ENCODE results near the gene GPR101.

The GPR101 gene, protein sequence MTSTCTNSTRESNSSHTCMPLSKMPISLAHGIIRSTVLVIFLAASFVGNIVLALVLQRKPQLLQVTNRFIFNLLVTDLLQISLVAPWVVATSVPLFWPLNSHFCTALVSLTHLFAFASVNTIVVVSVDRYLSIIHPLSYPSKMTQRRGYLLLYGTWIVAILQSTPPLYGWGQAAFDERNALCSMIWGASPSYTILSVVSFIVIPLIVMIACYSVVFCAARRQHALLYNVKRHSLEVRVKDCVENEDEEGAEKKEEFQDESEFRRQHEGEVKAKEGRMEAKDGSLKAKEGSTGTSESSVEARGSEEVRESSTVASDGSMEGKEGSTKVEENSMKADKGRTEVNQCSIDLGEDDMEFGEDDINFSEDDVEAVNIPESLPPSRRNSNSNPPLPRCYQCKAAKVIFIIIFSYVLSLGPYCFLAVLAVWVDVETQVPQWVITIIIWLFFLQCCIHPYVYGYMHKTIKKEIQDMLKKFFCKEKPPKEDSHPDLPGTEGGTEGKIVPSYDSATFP

DNA sequence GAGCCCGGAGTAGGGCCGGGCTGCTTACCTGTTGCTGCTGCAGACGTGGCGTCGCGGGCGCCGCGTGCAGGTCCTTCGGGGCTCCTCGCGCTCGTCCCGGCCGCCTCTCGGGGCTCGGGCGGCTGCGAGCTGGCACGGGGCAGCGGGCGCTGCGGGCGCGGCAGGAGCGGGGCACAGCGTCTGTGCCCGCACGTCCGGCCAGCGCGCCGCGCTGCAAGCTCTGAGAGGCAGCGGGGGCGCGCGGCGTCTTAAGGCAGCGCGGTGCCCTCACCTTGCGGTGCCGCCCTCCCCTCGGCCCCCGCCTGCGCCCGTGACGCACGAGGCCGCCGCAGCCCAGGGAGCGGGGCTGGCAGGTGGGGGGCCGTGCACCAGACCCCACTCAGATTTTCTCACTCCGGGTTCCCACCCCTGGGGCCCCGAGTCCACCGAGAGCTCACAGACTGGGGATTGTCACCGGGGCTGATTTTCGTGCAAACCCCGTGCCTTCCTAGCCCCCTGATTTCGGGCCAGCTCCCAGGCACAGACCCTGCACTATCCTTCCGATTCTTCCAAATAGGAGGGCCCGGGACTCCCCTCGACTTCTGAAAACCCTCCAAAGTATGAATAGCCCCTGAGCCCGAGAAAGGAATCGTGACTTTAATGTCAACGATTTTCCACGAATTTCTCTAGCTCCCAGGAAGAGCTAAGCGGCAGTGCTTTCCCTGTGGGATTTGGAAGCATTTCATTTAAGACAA lies at the start of gene GPR101:
TSS of gene GPR101 (minus strand) at position 222 of the 734 bp plus-strand sequence. CDS start 2,321 bp downstream, outside the sequence.
- no peak for DNase-seq

DNA sequence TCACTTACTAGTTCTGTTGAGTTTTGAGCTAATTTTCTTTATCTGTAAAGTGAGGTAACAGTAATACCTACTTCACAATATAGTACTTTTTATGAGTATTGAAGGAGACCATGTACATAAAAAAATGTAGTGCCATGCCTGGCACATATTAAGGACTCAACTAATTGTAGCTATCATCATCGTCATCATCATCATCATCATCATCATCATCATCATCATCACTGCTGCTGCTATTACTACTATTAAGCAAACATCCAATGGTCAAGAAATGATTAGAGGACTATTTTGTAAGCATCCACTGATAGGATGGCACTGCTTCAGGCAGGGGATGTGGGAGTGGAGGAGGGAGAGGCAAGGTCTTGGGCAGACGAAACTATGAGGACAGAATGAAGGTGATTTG lies 47.4 kb upstream of the GPR101 start:
- DNase-seq, result no peak

DNA sequence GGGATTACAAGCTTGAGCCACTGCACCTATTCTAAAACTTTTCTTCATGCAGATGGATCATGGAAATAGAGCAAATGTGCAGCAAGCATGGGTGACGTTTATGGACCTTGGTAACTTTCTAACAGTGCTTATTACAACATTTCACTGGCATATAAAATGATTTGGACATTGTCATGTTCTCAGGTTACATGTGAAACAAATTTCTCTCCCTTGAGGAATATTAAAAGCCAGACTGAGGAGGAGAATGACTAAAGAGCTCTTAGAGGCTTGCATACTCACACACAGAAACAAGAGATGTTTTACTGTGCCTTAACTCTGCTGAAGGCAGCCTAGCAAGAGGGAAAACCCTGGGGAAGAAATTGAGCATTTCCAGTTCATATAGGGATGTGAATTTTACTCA lies 38.6 kb upstream of the GPR101 start:
- no peak for DNase-seq

DNA sequence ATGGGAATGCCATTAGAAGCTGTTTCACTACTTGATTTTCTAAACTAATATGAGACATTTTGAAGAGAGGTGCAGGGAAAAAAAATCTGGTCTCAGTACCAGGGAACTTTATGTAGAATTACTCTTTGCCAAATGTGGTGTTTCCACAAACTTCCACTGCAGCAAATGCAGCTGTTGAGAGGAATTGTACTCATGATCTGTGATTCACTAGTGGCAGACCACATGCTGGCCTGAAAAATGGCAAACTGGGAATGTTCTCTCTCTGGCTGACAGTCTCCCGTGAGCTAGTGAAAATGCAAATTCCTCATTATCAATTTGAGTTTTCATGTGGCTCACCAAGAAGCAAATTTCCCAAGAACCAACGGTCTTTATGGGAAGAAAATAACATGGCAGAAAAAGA lies 37.8 kb upstream of the GPR101 start:
- DNase-seq, result no peak

DNA sequence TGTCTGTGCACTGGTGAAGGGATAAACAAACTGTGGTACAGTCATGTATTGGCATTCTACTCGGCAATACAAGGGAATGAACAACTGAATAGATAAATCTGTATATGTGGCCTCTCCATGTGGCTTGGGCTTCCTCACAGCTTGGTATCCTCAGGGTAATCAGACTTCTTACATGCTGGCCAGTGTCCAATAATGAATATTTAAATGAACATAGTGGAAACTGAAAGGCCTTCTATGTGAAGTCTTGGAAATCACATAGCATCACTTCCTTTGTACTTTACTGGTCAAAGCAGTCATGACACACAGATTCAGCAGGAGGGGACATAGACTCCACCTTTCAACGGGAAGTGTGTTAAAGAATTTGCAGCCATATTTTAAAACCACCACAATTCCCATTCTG lies 33.4 kb upstream of the GPR101 start:
- DNase-seq, result no peak

DNA sequence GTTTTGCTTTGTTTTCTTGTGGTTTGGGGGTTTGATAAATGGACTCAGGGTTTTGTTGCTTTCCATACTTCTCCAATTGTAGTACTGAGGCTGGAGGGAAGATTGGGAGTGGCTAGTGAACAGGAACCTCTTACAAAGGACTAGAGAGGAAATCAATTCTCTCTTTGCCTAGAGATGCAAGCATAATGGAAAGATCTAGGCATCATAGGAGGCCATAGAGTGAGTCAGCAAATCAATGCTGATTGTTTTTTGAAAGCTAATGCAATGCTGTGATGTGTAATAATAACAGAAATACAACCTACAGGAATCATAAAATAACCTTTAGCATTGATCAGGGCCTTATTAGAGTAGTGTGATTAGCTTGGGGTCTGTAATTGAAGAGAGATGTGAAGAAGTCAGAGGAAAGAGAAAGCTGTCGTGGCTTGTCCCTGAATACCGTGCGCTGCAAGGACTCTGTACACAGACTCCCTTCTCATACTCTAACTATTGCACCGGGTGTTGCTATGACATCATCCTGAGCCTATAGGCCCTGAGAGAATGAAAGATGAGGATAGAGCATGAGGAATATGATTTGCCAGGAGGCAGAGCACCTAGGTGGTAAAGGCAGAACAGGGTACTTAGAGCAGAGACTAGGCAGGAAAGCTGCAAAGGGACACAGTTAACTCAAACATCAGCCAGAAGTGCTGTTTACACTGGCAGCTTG lies 29.3 kb upstream of the GPR101 start:
- no peak for DNase-seq

DNA sequence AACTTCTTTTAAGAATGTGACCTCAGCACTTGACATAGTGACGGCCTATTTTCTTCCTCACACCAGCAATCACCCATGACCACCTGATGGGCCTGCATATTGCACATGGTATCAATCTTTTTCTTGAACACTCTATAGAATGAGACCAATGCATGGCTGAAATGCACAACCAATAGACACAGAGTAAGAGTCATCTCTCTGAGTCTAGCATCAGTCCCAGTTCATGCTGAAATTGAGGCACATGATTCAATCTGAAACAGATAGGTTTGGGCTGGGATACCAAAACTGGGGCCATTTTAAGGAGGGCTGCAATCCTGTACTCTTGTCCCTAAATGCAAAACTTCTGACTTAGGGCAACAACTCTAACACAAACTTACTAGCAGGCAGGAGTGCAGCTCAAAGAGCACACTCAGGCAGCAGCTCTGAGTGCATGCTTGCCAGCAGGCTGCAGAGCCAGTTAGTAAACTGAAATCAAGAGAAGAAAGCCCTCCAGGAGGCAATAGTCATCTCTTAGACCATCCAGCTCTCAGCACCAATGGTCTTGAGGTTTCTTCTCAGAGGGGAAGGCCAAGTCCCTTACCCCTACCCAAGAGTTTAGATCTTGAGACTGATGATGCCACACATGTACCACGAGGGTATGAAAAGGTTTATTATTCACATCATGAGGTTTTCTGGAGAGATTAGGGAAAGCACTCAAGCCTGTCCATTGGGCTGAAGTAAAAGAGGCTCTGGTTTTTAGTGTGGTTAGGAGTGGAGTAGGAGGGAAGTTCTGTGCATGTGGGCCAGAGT lies 24.7 kb upstream of the GPR101 start:
- no peak for DNase-seq

DNA sequence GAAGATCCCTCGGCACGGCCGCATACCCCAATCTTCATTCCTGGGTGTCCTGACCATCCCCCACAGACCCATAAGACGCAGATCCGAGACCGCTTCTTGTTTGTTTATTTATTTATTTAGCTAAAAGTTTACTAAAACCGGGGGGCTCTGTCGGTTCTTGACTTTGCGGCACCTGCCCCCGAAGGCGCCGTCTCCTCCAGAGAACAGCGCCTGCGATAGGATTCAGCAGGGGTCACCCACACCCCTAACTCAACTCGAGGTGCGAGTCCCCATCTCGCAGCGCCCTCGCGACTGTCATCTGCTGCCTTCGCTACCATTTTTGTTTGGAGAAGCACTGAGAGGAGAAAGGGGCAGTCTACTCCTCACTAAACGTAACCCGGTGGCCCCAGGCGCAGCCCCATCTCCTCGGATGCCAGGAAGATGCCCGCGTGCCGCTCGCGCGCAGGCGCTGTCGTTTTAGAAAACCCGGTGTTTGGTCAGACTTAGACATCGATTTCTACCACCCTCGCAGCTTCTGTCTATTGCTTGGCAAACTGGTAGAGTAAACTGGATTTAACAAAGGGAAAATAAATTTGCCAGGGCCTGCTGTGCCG lies 18.9 kb upstream of the GPR101 start:
- no peak for DNase-seq

DNA sequence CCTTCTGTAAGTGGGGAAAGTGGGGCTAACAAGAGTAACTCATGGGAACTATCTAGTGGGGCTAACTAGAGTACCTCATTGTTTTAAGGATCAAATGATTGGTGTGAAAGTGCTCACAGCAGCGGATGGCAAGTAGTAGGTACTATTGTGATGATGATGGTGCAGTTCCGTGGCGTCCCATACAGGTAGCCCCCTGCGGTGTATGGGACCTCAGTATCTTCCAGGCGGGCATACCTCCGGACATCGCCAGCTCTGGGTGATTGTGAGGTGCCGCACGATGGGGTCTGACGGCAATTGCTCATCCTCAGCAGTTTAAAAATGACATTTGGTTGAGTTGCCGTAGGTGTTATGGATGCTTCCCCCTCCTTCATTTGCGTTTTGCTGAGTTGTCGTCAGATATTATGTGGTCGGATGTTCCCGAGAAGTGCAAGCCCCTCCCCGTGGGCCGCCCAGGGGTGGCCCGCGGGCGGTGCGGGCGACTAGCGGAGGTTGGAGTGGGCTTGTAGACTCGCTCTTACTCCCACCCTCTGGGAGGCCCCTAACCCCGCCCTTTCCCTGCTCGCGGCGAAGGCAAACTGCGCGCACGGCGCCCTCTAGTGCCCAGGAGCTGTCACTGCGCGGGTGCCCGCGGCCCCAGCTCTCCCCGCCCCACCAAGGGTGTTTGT lies 18.3 kb upstream of the GPR101 start:
- peak; percentile 57 for DNase-seq

DNA sequence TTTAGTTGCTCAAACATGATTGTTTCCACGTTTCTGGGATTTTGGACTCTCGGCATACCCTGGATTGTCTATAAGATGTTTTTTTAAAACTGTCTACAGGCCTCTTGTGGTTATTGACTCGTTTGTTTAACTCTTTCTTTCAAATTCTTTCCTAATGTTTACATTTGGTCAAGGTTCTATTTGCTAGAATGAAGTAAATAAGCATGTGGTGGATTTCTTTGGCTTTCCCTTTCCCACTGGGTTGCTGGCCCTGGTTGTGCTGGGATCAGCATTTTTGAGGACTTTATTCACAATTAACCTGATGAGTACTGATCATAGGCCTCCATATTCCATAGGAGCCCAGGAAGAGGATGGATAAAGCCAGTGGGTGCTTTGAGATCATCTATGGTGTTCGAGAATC lies 11.1 kb upstream of the GPR101 start:
- DNase-seq, result no peak

DNA sequence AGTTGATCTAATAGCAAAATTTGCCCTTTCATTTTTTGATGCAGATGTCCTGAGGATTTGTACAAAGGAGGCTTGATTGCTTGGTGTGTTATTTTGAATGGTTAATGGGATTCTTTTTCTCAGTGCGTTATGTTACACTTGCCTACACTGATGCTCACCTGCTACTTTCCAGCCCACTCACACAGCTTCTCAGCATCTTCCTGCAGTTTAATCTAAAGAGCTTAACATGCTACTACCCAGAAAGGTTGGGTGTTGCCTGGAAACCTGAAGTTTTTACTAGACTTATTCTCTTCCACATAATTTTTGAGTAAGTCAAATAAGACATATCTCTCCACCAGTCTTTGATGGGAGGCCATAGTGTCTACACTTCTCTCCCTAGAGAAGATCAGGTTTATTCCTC lies 9.9 kb upstream of the GPR101 start:
- DNase-seq, result no peak

DNA sequence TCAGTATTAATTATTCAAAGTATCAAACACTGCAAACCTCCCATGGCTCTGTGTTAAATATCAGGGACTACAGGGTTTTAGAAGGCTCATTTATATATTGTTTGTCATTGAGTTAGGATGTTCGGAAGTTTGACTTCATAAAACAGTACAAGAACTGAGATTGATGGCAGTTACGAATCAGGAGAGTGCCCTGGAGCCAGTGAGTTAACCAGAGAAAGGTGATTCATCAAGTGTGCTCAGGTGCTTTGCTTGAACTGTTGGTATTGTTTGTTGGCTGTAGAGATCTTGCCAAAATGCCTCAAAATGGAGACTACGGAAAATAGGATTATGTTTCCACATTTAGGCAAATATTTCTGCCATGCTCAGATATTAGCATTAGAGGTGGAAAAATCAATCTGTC lies 7.5 kb upstream of the GPR101 start:
- DNase-seq, result no peak

DNA sequence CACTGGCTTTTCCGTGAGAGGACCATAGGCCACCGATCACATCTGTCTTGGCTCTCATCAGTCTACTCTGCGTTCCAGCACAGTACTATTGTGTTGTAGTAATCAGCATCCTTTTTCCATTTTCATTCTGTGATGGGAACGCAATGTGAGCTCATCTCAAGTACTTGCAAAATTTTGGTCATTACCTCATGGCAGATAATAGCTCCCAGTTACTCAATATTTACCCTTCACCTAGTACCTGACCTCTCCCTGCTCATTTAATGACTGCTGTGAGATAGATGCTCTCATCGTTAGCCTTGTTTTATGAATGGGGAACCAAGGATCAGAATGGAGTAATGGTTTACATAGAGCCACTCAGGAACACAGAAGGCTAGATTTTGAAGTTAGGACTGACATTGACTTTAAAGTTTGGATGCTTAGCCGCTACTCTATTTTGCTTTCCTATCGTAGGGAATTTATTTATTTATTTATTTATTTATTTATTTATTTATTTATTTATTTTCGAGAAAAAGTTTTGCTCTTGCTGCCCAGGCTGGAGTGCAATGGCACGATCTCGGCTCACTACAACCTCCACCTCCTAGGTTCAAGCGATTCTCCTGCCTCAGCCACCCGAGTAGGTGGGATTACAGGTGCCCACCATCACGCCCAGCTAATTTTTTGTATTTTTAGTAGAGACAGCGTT lies 6.5 kb upstream of the GPR101 start:
- no peak for DNase-seq

DNA sequence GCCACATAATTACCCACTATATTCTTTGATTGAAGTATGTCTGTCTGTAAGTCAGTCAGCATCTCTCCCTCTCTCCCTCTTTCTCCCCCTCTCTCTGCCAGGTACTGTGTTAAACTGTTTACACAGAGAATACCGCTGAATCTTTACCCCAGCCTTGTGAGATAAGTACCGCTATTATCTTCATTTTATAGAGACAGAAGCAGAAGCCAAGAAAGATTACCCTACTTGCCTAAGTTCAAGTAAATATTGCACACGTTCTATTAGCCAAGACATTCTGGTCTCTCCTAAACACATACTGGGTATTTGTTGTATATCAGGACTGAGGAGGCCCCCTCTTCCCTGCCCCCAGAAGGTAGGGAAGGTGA lies 695 bp upstream of the GPR101 start:
- no peak for DNase-seq

DNA sequence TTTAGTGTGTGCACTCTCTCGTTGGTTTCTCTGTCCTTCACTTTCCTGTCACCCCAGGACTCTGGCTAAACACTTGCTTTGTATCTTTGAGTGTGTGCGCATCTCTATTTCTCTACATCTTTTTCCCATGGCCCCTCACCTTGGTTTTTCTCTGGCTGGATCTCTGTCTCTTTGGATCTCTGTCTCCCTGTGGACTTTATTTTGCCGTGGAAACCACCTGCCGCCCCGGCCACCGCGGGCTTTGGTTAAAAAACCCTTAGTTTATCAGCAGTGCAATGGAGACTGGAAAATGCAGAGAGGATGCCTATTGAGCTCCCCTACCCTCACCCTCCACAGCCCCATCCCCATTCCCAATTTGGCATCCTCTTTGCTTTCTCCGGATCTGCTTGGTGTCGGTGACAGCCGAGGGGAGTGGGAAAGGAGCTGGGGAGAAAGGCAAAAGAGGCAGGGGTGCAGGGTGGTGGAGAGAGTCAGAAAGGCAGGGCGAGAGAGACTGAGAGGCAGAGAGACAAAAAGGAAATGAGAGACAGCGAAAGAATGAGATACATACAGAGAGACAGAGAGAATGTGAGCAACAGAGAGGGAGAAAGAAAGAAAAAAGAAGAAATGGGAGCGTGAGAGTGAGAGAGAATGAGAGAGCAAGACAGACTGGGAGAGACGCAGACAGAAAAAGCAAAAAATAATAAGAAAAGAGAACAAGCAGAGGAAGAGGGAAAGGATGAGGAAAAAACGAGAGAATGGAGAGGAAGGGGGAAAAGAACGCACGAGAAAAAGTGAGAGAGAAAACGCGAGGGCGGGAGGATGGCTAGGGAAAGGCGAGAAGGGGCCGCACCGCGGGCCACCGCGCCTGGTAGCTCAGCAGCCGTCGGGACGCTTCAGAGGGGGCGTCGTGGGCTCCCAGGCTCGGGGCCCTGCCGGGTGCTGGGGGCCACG lies 688 bp downstream of the GPR101 start:
- no peak for DNase-seq

DNA sequence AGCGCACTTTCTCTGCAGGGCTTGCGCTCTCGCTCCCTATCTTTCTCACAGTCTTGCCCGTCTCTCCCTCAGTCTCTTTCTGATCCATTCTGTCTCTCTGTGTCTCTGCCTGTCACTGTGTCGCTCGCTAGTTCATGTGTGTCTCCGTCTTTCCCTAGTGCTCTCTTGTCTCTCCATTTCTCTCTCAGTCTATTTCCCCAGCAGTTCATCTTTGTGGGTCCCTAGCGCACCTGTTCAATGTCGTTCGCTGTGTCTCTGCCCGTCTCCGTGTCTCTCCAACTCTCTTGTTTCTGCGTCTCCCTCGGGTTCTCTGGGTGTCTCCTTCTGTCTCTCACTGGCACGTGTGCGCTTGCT lies 1.5 kb downstream of the GPR101 start:
- no peak for DNase-seq

DNA sequence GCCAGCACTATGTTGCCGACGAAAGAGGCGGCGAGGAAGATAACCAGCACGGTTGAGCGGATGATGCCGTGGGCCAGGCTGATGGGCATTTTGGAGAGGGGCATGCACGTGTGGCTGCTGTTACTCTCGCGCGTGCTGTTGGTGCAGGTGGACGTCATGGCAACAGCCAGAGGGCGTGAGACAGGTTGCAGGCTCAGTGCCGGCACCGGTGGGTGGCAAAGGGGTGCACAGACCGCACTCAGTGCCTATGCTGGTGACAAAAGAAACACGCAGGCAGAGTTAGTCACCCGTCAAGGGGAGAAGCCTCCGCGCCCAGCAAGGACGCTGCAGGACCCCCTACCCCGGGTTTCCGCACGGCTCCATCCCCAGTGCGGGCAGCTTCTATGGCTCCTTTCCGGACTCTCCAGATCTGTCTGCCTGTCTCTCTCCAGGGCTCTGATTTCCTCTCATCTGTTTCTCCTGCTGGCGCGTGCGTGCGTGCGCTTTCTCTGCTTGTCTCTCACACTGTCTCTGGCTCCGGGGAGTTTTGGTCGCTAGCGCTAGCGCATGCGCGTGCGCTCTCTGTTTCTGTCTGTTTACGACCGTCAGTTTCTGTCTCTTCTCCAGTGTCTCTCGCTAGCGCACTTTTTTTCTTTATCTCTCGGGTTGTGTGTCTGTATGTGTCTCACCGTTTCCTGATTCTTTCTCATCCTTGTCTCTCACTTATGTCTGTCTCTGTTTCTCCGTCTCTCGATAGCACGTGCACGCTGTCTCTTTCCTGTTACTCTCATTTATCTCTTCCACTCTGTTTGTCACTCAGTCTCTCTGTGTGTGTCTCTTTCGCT lies 2.1 kb downstream of the GPR101 start:
- peak; percentile 40 for DNase-seq

DNA sequence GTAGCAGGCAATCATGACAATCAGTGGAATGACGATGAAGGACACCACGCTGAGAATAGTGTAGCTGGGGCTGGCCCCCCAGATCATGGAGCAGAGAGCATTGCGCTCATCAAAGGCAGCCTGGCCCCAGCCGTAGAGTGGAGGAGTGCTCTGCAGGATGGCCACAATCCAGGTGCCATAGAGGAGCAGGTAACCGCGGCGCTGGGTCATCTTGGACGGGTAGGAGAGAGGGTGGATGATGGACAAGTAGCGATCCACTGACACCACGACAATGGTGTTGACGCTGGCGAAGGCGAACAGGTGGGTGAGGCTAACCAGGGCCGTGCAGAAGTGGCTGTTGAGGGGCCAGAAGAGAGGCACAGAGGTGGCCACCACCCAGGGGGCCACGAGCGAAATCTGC lies 2.8 kb downstream of the GPR101 start:
- DNase-seq, result no peak

DNA sequence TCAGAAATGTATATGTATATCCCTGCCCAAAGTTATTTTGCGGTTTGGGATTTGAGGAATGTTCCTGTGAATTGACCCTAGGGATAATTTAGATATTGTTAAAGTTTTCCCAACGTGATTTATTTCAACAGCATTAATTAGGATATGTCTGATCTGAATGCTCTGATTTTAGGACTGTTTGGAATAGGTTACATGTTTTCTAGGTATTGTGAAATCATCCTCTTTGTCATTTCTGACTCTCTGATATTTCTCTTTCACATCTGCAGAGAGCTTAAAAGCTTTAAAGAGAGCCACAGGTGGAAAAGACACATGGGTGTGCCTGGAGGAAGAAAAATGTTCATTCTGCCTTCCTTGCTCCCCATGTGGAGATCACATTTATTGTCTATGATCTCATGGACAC lies 5.1 kb downstream of the GPR101 start:
- DNase-seq, result no peak

Measured in RPMI8226 (cell line).